K562 (cell line): Measurements from ENCODE around the gene COL4A5. TPM values are rescaled to one million over a fixed set of nuclear protein-coding genes. Genes with fewer than 3 reads are reported as not detected.

Experiments used
- ATAC-seq: fragments of 200-7000 bp; cut with Tn5 transposase; 3 replicates; pipeline ENCODE4 v1.9.1; 2020; ENCODE audit warnings: moderate library complexity
- BruUV-seq: library from RNA; stranded (reverse); fragments of 400-500 nt; replicated peaks from 2 replicates; lab custom pipeline; 2021; lab: Mats Ljungman, UMichigan
- CTCF ChIA-PET: fragments of 300-600 bp; formaldehyde crosslinking; extraction: SDS; loops from one replicate; lab custom pipeline; 2021; ENCODE audit warnings: low intra/inter-chr PET ratio; lab: Yijun Ruan, JAX
- POLR2A ChIA-PET: fragments of 300-600, 350-650 bp; sonication (Branson Sonifier 250); formaldehyde crosslinking; extraction: SDS; loops from one replicate; lab custom pipeline; 2021; ENCODE audit warnings: antibody characterized with exemption, inconsistent platforms; lab: Yijun Ruan, JAX
- DNase-seq, 4 experiments: peaks; one replicate each; pipeline versions ENCODE4 v3.0.0 to v3.0.0-alpha.2; 2011 to 2018; ENCODE audit warnings: low spot score in 3 of 4, mixed read lengths in 3 of 4; ENCODE audit errors: extremely low read depth in 1 of 4
- FAIRE-seq: peaks from 2 replicates; lab custom pipeline; 2011; peaks lifted over from hg19 to GRCh38; lab: Jason Lieb, UNC
- H2AFZ ChIP-seq: 2 replicates; pipeline ENCODE4 v1.6.0; 2011; ENCODE audit warnings: low read depth, low read length, control low read depth, inconsistent platforms
- H3K27ac ChIP-seq: fragments of 200-600 bp; 3 replicates; pipeline ENCODE4 v1.8.0; 2011; ENCODE audit warnings: low read depth, mild to moderate bottlenecking, control low read depth, inconsistent platforms, low read length, moderate library complexity, mixed read lengths; ENCODE audit errors: extremely low read depth
- H3K27me3 ChIP-seq, 2 experiments: fragments of 300-600 bp in 1 of 2; 2 replicates in 1 of 2; 3 replicates in 1 of 2; pipeline versions ENCODE4 v1.6.0 to v1.8.0; 2011; ENCODE audit warnings: inconsistent platforms in 2 of 2, low read length in 2 of 2, mild to moderate bottlenecking in 1 of 2, mixed read lengths in 1 of 2, moderate library complexity in 1 of 2; ENCODE audit not compliant: control insufficient read depth in 2 of 2, insufficient read depth in 2 of 2
- H3K36me3 ChIP-seq: fragments of 300-600 bp; 3 replicates; pipeline ENCODE4 v1.8.0; 2011; ENCODE audit warnings: mild to moderate bottlenecking, low read length, inconsistent platforms; ENCODE audit not compliant: control insufficient read depth, insufficient read depth
- H3K4me1 ChIP-seq, 2 experiments: fragments of 200-600 bp in 1 of 2; replicated peaks in 1 of 2; 2 replicates in 1 of 2; 3 replicates in 1 of 2; pipeline versions ENCODE4 v1.5.1 to v1.8.0; 2011; ENCODE audit warnings: inconsistent platforms in 2 of 2, low read length in 2 of 2, mild to moderate bottlenecking in 1 of 2, mixed read lengths in 1 of 2, moderate library complexity in 1 of 2; ENCODE audit not compliant: control insufficient read depth in 2 of 2, insufficient read depth in 2 of 2
- H3K4me2 ChIP-seq: 2 replicates; pipeline ENCODE4 v1.6.1; 2011; ENCODE audit warnings: low read length, control low read depth, inconsistent platforms, mixed read lengths; ENCODE audit not compliant: insufficient read depth
- H3K4me3 ChIP-seq: fragments of 200-600 bp; sonication (generic), shearing (Covaris generic); 2 replicates; pipeline ENCODE4 v1.5.1; 2016; ENCODE audit warnings: control low read depth, inconsistent platforms
- H3K79me2 ChIP-seq: fragments of 200-600 bp; 3 replicates; pipeline ENCODE4 v1.8.0; 2011; ENCODE audit warnings: low read length, inconsistent platforms; ENCODE audit not compliant: control insufficient read depth, insufficient read depth
- H3K9ac ChIP-seq, 2 experiments: 2 replicates each; pipeline versions ENCODE4 v1.6.0 to v1.6.1; 2011; ENCODE audit warnings: low read depth in 2 of 2, low read length in 2 of 2, control low read depth in 1 of 2, inconsistent platforms in 1 of 2, mild to moderate bottlenecking in 1 of 2, mixed read lengths in 1 of 2; ENCODE audit not compliant: insufficient read depth in 1 of 2
- H3K9me1 ChIP-seq: one replicate; pipeline ENCODE4 v1.6.0; 2011; ENCODE audit warnings: inconsistent platforms, mild to moderate bottlenecking, low read length, moderate library complexity; ENCODE audit not compliant: control insufficient read depth, insufficient read depth
- H3K9me3 ChIP-seq: replicated peaks from 2 replicates; pipeline ENCODE4 v1.5.1; 2011; ENCODE audit warnings: low read depth, low read length, inconsistent platforms; ENCODE audit not compliant: control insufficient read depth, insufficient read depth
- H4K20me1 ChIP-seq: replicated peaks from 2 replicates; pipeline ENCODE4 v1.6.1; 2011; ENCODE audit warnings: low read length, inconsistent platforms, mixed read lengths; ENCODE audit not compliant: control insufficient read depth, insufficient read depth
- CHCHD3 ChIP-seq: fragments of 250-450 bp; sonication (Bioruptor Pico); IDR thresholded peaks from 2 replicates; pipeline ENCODE4 v2.1.2; 2022; ENCODE audit warnings: mild to moderate bottlenecking
- FOXK1 ChIP-seq: sonication (generic); formaldehyde crosslinking; IDR thresholded peaks from 2 replicates; pipeline ENCODE4 v1.8.0; 2022; ENCODE audit warnings: missing genetic modification reagents, mild to moderate bottlenecking, borderline replicate concordance
- NKRF ChIP-seq: fragments of 450-650 bp; IDR thresholded peaks from 2 replicates; pipeline ENCODE4 v1.6.1; 2016; ENCODE audit warnings: borderline replicate concordance
- RBFOX2 ChIP-seq: fragments of 200-400 bp; formaldehyde crosslinking; IDR thresholded peaks from 2 replicates; pipeline ENCODE4 v1.6.1; 2017; ENCODE audit warnings: low read depth, mild to moderate bottlenecking, low read length, moderate library complexity
- ZNF12 ChIP-seq: sonication (generic); formaldehyde crosslinking; IDR thresholded peaks from 2 replicates; pipeline ENCODE4 v1.4.0; 2020; ENCODE audit warnings: mild to moderate bottlenecking, missing genetic modification reagents
- ZNF174 ChIP-seq: fragments of 250-450 bp; sonication (Bioruptor Pico); IDR thresholded peaks from 2 replicates; pipeline ENCODE4 v1.4.0; 2020; ENCODE audit warnings: mild to moderate bottlenecking
- ZNF239 ChIP-seq: fragments of 250-450 bp; sonication (Bioruptor Pico); IDR thresholded peaks from 2 replicates; pipeline ENCODE4 v1.4.0; 2020; ENCODE audit warnings: mild to moderate bottlenecking
- WGBS: fragments of 100-300 bp; shearing (Covaris generic); methylation state at CpG from one replicate; pipeline ENCODE4 v1.1.6; 2016; ENCODE audit warnings: low coverage, mixed read lengths; ENCODE audit not compliant: insufficient coverage; ENCODE audit errors: missing lambda C conversion rate; 5-methylcytosine and 5-hydroxymethylcytosine counted together
- in situ Hi-C: fragments of 300-500 bp; cut with MboI; formaldehyde crosslinking; loops from 4 replicates; pipeline ENCODE4 v1.15.0; 2018; ENCODE audit warnings: inconsistent platforms, mixed read lengths
- intact Hi-C: fragments of 100-400 bp; cut with micrococcal nuclease; formaldehyde crosslinking; loops from 2 replicates; pipeline ENCODE4 v1.14.2; 2022
- polyA plus RNA-seq, 8 experiments: library from polyadenylated mRNA; depleted of rRNA in 4 of 8; stranded (reverse) in 5 of 8; unstranded in 3 of 8; fragments of >200 nt; fragmentation: Nextera tagmentation in 2 of 8; fragmentation: Illumina TruSeq in 1 of 8; extraction: Ambion mirVana in 2 of 8; extraction: Trizol in 1 of 8; gene quantifications; 2 replicates each; pipeline versions ENCODE4 v1.2.1 to v1.2.3, GENCODE V29; 2011 to 2014; ENCODE audit warnings: inconsistent platforms in 1 of 8, missing spikeins in 1 of 8
- total RNA-seq, 7 experiments: library from RNA; depleted of rRNA in 6 of 7; stranded (reverse); fragments of >200 nt in 6 of 7; fragmentation: Illumina TruSeq in 2 of 7; extraction: Trizol in 2 of 7; gene quantifications; 2 replicates each; pipeline versions ENCODE4 v1.2.1 to v1.2.3, GENCODE V29; 2011 to 2021; ENCODE audit warnings: low replicate concordance in 1 of 7

The COL4A5 gene
- total and polyA plus RNA-seq, 9 of the 15 experiments (the other 6 are each of a cell fraction or from before 2014, with no cell fraction given): 0.66 to 2.5 (median 1.8) TPM

GRCh38 chrX:108426262-108426661, 13.4 kb upstream of the COL4A5 start (continued):
- TF ChIP-seq FOXK1 (CRISPR knock-in tag) (no peak), RBFOX2 (no peak), NKRF (no peak), CHCHD3 (no peak), ZNF174 (CRISPR knock-in tag) (no peak)

- in situ Hi-C loops (no loop called here), intact Hi-C loops (no loop called here)
- Histone ChIP-seq H3K27me3 (peaks cover 0 to 9% of the 10 kb centered on the region in 2 experiments; a peak in 2 of 5 replicates), H3K36me3 (no peaks in the 10 kb centered on the region), H3K4me1 (peaks cover 0 to 3% of the 10 kb centered on the region in 2 experiments; a peak in 3 of 5 replicates), H3K27ac (no peak overlapping the region), H3K4me3 (no peak overlapping the region), H4K20me1 (no peaks in the 10 kb centered on the region), H3K4me2 (no peak overlapping the region), H3K79me2 (no peaks in the 10 kb centered on the region), H3K9me1 (no peaks in the 10 kb centered on the region), H3K9me3 (no peaks in the 10 kb centered on the region), H2AFZ (no peak overlapping the region)
- ChIA-PET POLR2A (no interaction called here), CTCF (no interaction called here)
- no TSS peak for BruUV-seq
- 3% methylated on average over 5 of the region's 5 CpGs for WGBS
- DNase-seq (no peak), ATAC-seq (no peak), FAIRE-seq (no peak)
- TF ChIP-seq ZNF12: no peak
- TF ChIP-seq ZNF239 (CRISPR knock-in tag): no peak
- TF ChIP-seq, all 486 proteins: peak for 0
- H3K9ac ChIP-seq: no peak overlapping the region
These were observed 4.4 kb upstream of the COL4A5 start for GRCh38 chrX:108435261-108435660.
